VCaP (cell line): Measurements from ENCODE around the gene VOPP1.

ENCODE experiments used
- H3K27ac ChIP-seq: fragments of 450-650 bp; 2 replicates; pipeline ENCODE4 v1.5.1; 2017
- CTCF ChIP-seq: fragments of 450-650 bp; conservative IDR thresholded peaks from 2 replicates; pipeline ENCODE4 v1.5.1; 2017; ENCODE audit warnings: mild to moderate bottlenecking, moderate library complexity

Gene VOPP1

GRCh38 chr7:55509322-55509721 lies 63.0 kb downstream of the VOPP1 start:
- H3K27ac ChIP-seq: no peak overlapping the region
- no peak for TF ChIP-seq CTCF

GRCh38 chr7:55508221-55509011 lies 63.9 kb downstream of the VOPP1 start:
- TF ChIP-seq CTCF: no peak
- no peak overlapping the region for H3K27ac ChIP-seq

- no peak overlapping the region for H3K27ac ChIP-seq
- no peak for TF ChIP-seq CTCF
Observed at GRCh38 chr7:55507743-55508142, 64.6 kb downstream of the VOPP1 start.

GRCh38 chr7:55504967-55505658 lies 67.2 kb downstream of the VOPP1 start:
- no peak overlapping the region for H3K27ac ChIP-seq
- TF ChIP-seq CTCF: no peak

- TF ChIP-seq CTCF: no peak
Observed at GRCh38 chr7:55504093-55504859, 68.0 kb downstream of the VOPP1 start.

GRCh38 chr7:55502858-55503440 lies 69.4 kb downstream of the VOPP1 start:
- TF ChIP-seq CTCF: no peak
- no peak overlapping the region for H3K27ac ChIP-seq

More at GRCh38 chr7:55504093-55504859, 68.0 kb downstream of the VOPP1 start:
- H3K27ac ChIP-seq: no peak overlapping the region
